Liver (tissue), 3 donors: ENCODE data around the gene CMBL.

Experiments used
- GABPA ChIP-seq, 2 donors: IDR thresholded peaks in 1 of 2; conservative IDR thresholded peaks in 1 of 2; 2 replicates each; pipeline ENCODE4 v1.6.1; 2016; ENCODE audit warnings: antibody characterized with exemption in 2 of 2, mild to moderate bottlenecking in 1 of 2, moderate library complexity in 1 of 2
- JUND ChIP-seq, 2 donors: IDR thresholded peaks; 2 replicates each; pipeline ENCODE4 v1.6.1; 2016; ENCODE audit warnings: antibody characterized with exemption in 2 of 2
- YY1 ChIP-seq: IDR thresholded peaks from 2 replicates; pipeline ENCODE4 v1.6.1; 2016; ENCODE audit warnings: antibody characterized with exemption, mild to moderate bottlenecking
- TF ChIP-seq, protein P1 (sequence below): fragments of 150-350 bp; IDR thresholded peaks from 2 replicates; pipeline ENCODE4 v1.5.1; 2017; ENCODE audit warnings: improper control_type of control experiment, low read depth, low read length; ENCODE audit not compliant: missing input control
- donor health status: healthy.
- donor health status: healthy.

GRCh38 chr5:10228288-10228687 is 79.4 kb downstream of the CMBL start:
- TF ChIP-seq JUND (IDR thresholded peaks at IDR 0.05) (no peak), GABPA (IDR thresholded peaks at IDR 0.05 in 1 of 2, conservative IDR thresholded peaks at IDR 0.05 in 1 of 2) (no peak), YY1 (no peak)
- TF ChIP-seq, protein P1, sequence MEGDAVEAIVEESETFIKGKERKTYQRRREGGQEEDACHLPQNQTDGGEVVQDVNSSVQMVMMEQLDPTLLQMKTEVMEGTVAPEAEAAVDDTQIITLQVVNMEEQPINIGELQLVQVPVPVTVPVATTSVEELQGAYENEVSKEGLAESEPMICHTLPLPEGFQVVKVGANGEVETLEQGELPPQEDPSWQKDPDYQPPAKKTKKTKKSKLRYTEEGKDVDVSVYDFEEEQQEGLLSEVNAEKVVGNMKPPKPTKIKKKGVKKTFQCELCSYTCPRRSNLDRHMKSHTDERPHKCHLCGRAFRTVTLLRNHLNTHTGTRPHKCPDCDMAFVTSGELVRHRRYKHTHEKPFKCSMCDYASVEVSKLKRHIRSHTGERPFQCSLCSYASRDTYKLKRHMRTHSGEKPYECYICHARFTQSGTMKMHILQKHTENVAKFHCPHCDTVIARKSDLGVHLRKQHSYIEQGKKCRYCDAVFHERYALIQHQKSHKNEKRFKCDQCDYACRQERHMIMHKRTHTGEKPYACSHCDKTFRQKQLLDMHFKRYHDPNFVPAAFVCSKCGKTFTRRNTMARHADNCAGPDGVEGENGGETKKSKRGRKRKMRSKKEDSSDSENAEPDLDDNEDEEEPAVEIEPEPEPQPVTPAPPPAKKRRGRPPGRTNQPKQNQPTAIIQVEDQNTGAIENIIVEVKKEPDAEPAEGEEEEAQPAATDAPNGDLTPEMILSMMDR, result no peak
